Stimulated activated CD4-positive, alpha-beta T cell treated with anti-CD3 and anti-CD28 coated beads, Interleukin-1b, Interleukin-23, amount 100 ng/mL, for 24 hours (primary cell): ENCODE results near the gene PTPN20.

Source experiments
- DNase-seq, 4 experiments: peaks; one replicate each; pipeline ENCODE4 v3.0.0-alpha.2; 2020; ENCODE audit warnings: low read depth in 4 of 4, low spot score in 1 of 4

PTPN20 gene

GRCh38 chr10:47031901-47032465 lies 120.8 kb downstream of the PTPN20 start:
- no peak for DNase-seq

GRCh38 chr10:47033081-47033480 lies 121.9 kb downstream of the PTPN20 start:
- no peak for DNase-seq

GRCh38 chr10:47033541-47034270 lies 122.5 kb downstream of the PTPN20 start:
- DNase-seq = no peak

- no peak for DNase-seq
These were observed 123.3 kb downstream of the PTPN20 start for GRCh38 chr10:47034441-47035051.

- DNase-seq = no peak
These were observed 124.1 kb downstream of the PTPN20 start for GRCh38 chr10:47035171-47035818.

- DNase-seq = no peak
These were observed 124.7 kb downstream of the PTPN20 start for GRCh38 chr10:47035819-47036337.

GRCh38 chr10:47036771-47037170 lies 125.5 kb downstream of the PTPN20 start:
- DNase-seq = no peak

GRCh38 chr10:47037654-47038425 lies 126.6 kb downstream of the PTPN20 start:
- no peak for DNase-seq

- DNase-seq = no peak
These were observed 127.8 kb downstream of the PTPN20 start for GRCh38 chr10:47038881-47039561.

GRCh38 chr10:47039562-47039913 lies 128.3 kb downstream of the PTPN20 start:
- DNase-seq = no peak

- no peak for DNase-seq
These were observed 128.8 kb downstream of the PTPN20 start for GRCh38 chr10:47040041-47040491.

GRCh38 chr10:47040681-47041080 lies 129.5 kb downstream of the PTPN20 start:
- no peak for DNase-seq

- DNase-seq = no peak
These were observed 130.4 kb downstream of the PTPN20 start for GRCh38 chr10:47041396-47042198.

- no peak for DNase-seq
These were observed 130.9 kb downstream of the PTPN20 start for GRCh38 chr10:47042199-47042473.

- DNase-seq = no peak
These were observed 131.8 kb downstream of the PTPN20 start for GRCh38 chr10:47042780-47043750.

GRCh38 chr10:47043928-47044538 lies 132.8 kb downstream of the PTPN20 start:
- no peak for DNase-seq

GRCh38 chr10:47044741-47045140 lies 133.5 kb downstream of the PTPN20 start:
- DNase-seq = no peak

- no peak for DNase-seq
These were observed 134.2 kb downstream of the PTPN20 start for GRCh38 chr10:47045331-47045861.
